NCI-H1105 treated with DMSO at 0.1 percent for 48 hours (cell line): ENCODE measurements around the gene PPIA.

Experiments used
- DNase-seq: peaks from one replicate; lab custom pipeline; 2025; lab: John Stamatoyannopoulos, UW

The PPIA gene

DNA sequence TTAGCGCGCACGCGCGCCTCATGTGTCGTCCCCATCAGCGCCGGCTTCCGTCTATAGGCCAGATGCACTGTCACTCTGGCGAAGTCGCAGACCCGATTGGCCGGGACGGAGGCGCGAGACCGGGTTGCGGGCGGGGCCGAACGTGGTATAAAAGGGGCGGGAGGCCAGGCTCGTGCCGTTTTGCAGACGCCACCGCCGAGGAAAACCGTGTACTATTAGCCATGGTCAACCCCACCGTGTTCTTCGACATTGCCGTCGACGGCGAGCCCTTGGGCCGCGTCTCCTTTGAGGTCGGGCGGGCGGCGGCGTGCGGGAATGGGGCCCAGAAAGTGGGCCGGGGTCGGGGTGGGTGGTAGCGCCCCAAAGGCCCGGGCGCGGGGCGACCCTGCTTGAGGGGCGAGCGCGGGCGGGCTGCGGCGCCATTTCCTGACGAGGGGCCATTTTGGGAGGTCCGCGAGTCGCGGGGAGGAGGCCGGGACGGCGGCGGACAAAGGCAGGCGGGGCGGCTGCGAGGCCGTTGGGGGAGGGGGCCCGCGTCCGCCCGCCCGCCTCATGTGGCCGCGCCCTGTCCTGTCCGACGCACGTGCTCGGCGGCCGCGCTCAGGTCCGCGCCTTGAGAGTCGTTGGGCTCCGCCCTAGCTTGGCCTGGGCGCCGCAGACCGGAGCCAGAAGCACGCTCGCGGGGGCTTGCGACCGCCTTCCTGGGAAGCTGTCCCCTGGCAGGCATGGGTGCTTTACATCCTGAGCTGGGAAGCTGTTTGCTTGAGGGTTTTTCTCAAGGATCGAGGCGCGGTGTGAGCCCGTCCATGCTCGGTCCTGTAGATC is at the start of gene PPIA:
PPIA (plus strand) TSS at position 178 of the 825 bp plus-strand sequence; CDS start at position 222, 44 bp downstream.
- peak; percentile 96 for DNase-seq

DNA sequence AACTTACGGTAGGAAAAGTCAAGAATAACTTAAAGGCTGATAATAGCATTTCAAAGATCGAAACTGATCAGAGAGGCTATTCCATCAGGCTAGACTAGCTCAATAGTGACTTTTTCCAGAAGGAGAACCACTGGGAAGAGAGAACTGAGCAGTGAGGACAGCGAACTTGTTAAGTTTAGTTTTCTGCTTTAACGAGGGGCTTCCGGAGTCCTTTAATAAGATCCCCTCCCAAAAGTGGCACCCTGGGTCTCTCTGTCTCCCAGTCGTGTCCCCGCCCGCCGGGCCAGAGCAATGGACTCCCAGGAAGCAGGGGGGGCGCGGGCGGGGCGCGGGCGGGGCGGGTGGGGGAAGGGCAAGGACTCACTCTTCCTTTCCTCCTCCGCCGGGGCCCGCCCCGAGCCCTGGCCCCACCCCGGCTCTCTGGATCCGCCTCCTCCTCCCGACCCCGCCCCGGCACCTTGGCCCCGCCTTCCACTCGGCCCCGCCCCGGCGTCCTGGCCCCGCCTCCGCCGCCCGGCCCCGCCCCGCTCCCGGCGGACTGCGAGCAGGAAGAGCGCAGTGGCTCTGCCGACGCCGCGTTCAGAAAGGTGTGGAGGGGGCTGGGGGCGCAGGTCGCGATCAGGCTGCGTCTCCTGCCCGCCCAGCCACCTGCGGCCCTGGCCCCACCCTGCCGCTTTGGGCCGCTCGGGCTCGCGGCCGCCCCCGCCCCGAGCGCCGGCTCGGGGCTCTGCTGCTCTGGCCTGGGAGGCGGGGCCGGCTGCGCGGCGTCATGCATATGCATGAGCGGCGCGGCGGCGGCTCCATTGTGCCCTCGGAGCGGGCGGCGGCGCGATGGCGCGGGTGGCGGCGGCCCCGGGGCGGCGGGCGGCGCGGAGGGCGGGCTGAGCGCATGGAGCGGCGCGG is 48.2 kb upstream of the PPIA start, which contains the start of gene ZMIZ2:
ZMIZ2 (plus strand) TSS at position 803 of the 903 bp plus-strand sequence. CDS start 7,403 bp downstream, outside the sequence.
- DNase-seq: peak; percentile 87

DNA sequence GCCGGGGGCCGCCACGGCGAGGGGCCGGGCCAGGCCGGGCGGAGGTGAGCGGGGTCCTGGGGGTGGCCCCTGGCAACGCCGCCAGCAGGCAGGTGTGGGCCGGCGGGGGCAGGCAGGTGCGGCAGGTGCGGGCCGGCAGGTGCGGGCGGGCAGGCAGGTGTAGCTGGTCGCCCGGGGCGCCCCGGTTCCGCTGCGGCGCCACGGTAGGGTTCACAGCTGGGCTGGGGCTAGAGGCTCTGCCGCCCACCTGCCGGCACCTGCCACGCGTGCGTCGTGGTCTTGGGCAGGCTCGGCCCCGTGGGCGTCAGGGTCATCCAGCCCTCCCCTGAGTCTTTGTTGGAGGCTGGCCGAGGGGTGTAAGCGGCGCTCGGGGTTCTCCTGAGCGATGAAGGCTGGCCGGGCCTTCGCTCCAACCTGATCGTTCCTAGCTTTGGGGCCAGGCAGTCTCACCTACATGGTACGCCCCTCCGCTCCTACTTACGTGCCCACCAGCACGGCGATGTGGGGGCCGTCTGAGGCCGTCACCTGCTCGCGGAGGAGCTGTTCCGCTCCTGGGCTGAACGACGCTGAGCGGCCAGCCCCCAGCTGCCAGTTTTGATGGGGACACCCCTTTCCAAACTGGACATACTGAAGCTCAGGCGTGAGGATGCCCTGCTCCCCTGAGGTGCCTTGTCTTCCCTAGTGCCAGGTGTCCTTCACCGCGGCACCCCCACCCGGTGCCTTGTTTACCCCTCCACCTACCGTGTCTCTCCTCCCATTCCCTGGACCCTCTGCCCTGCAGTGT is 47.3 kb upstream of the PPIA start:
- DNase-seq: peak; percentile 77

DNA sequence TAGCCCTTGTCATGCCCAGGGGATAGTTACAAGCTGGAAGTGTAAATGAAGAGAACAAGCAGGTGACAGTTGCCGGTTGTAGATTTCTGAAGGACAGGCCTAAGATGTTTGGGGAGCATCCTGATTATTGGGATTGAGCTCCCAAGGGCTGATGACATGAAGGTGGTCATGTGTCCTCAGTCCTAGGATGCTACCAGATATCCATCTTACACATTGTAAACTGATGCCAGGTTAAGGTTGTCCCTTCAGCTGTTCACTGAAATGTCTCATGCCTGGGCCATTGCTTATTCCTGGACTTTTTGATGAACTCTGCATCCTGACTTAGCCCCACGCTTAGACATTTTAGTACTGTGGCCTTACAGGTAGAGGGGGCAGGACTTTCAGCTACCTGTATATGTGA is 46.5 kb upstream of the PPIA start:
- no peak for DNase-seq

DNA sequence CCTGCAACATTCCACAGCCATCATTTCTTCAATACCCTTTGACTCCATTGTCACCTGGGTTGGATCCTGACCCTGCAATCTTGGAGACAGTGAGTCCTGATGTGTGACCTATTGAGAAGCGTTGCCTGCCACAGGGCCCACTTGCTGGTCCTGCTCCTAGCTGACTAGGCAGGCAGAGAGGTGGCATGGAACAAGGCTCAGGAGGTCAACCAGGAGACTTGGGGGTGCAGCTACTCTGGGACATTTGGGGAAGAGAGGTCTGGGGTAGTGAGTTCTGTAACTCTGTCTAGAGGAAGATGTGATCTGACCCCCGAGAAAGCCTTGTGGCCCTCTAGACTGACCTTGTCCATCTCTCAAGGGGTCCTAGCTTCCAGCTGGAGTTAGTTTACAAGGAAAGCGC is 46.1 kb upstream of the PPIA start:
- no peak for DNase-seq

- DNase-seq: no peak
These were observed 45.4 kb upstream of the PPIA start for GRCh38 chr7:44750921-44751571.

- no peak for DNase-seq
These were observed 43.7 kb upstream of the PPIA start for GRCh38 chr7:44752822-44753221.

- no peak for DNase-seq
These were observed 41.4 kb upstream of the PPIA start for GRCh38 chr7:44754802-44755697.

- DNase-seq: no peak
These were observed 40.5 kb upstream of the PPIA start for GRCh38 chr7:44755698-44756627.

GRCh38 chr7:44756904-44757303 is 39.6 kb upstream of the PPIA start:
- no peak for DNase-seq

GRCh38 chr7:44757311-44757710 is 39.2 kb upstream of the PPIA start:
- DNase-seq: no peak

- DNase-seq: no peak
These were observed 38.7 kb upstream of the PPIA start for GRCh38 chr7:44757739-44758138.

GRCh38 chr7:44759246-44759645 is 37.2 kb upstream of the PPIA start:
- DNase-seq: no peak

DNA sequence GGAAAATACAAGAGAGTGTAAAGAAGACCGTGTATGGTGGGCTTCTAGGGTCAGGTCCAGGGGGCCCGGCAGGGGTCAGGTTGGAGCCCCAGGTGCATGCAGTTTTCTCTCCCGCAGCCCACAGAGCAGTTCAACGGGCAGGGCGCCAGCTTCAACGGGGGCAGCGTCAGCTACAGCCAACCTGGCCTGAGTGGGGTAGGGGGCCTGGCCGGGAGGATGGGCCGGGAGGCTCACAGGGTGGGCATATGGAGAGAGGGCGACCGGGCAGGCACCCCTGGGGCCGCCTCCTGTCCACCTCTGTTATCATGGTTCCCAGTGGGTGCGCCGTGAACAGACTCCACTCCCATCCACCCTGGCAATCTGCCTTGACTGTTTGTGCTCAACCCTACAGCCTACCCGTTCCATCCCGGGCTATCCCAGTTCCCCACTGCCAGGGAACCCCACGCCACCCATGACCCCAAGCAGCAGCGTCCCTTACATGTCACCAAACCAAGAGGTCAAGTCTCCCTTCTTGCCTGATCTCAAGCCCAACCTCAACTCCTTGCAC is 36.4 kb upstream of the PPIA start:
- no peak for DNase-seq

DNA sequence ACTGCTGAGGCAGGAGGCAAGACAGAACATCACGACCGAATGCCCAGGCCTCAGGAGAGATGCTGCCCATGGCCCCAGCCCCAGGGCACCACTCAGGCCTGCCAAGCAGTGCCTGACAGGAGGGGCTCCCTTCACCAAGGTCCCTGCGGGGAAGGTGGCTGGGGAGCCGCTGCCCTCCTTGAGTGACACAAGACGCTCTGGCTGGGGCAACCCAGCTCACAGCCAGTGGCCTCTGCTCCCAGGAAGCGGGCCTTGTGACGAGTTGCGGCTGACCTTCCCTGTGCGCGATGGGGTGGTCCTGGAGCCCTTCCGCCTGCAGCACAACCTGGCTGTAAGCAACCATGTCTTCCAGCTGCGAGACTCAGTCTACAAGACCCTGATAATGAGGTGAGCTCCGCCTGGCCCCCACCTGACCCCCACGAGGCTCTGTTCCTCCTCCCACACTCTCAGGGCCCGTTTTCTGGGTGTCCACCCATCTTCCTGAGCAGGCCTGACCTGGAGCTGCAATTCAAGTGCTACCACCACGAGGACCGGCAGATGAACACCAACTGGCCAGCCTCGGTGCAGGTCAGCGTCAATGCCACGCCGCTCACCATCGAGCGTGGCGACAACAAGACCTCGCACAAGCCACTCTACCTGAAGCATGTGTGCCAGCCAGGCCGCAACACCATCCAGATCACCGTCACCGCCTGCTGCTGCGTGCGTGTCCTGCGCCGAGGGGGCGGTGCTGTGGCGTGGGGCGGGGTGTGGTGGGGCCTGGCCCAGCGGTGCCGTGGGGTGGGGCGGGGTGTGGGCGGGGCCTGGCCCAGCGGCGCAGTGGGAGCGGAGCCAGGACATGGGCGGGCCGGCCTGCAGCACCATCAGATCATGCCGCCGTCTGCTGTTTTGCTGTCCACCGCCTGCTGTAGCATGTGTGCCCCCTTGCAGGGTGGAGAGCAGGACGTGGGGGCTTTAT is 35.0 kb upstream of the PPIA start:
- no peak for DNase-seq

DNA sequence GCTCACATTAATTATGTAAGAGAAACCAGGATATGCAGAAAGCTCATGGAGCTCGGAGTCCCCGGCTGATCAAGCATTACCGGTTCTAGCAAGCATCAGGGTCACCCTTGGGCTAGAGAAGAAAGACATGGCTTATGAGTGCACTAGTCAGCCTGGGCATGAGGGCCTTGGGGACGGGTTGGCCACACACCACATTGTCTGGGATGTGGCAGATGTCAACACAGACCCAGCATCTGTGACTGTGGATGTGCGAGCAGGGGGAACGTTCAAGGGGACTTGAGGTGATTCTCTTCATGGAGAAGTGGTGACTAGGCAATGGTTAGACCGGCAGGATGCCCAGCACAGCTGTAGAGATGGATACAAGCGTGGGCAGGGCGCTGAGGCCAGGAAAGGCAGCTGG is 34.2 kb upstream of the PPIA start:
- no peak for DNase-seq

DNA sequence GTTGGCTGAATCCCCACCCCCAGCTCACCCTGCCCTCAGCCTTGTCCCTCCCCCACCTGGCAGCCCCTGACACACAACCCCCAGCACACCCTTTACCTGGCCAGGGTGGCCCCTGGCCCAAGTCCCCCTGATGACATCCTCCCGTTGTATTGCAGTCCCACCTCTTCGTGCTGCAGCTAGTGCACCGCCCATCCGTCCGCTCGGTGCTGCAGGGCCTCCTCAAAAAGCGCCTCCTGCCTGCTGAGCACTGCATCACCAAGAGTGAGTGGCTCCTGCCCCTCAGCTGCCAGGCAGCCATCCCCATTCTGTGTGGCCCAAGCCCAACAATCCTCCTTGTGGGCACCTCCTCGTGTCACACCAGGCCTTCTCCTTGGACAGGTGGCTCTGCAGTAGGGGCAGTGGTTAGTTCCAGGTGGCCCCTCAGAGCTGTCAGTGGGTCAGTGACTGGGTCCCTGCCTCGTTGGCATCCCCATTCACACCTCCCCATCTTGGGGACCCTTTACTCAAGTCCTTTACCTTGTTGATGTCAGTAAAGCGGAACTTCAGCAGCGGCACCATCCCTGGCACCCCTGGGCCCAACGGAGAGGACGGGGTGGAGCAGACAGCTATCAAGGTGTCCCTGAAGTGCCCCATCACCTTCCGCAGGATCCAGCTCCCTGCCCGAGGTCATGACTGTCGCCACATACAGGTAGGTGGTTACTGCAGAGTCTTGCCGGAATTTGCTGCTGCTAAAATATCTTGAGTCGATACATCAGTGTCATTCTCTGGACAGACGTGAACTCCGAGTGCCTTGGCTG is 33.6 kb upstream of the PPIA start:
- no peak for DNase-seq
